GM12874 (cell line): Measurements from ENCODE around the gene GAPDH.

ENCODE experiments used
- TF ChIP-seq, protein P1 (sequence below): IDR thresholded peaks from 2 replicates; pipeline ENCODE4 v1.5.1; 2011; ENCODE audit warnings: low read depth, mild to moderate bottlenecking, control low read depth, low read length, moderate library complexity; ENCODE audit not compliant: insufficient read depth

GAPDH gene

DNA sequence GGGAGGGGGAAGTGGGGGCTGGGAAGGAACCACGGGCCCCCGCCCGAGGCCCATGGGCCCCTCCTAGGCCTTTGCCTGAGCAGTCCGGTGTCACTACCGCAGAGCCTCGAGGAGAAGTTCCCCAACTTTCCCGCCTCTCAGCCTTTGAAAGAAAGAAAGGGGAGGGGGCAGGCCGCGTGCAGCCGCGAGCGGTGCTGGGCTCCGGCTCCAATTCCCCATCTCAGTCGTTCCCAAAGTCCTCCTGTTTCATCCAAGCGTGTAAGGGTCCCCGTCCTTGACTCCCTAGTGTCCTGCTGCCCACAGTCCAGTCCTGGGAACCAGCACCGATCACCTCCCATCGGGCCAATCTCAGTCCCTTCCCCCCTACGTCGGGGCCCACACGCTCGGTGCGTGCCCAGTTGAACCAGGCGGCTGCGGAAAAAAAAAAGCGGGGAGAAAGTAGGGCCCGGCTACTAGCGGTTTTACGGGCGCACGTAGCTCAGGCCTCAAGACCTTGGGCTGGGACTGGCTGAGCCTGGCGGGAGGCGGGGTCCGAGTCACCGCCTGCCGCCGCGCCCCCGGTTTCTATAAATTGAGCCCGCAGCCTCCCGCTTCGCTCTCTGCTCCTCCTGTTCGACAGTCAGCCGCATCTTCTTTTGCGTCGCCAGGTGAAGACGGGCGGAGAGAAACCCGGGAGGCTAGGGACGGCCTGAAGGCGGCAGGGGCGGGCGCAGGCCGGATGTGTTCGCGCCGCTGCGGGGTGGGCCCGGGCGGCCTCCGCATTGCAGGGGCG lies at the start of gene GAPDH:
TSS of gene GAPDH (plus strand) at position 595 of the 772 bp plus-strand sequence. CDS start 316 bp downstream, outside the sequence.
- TF ChIP-seq, protein P1, sequence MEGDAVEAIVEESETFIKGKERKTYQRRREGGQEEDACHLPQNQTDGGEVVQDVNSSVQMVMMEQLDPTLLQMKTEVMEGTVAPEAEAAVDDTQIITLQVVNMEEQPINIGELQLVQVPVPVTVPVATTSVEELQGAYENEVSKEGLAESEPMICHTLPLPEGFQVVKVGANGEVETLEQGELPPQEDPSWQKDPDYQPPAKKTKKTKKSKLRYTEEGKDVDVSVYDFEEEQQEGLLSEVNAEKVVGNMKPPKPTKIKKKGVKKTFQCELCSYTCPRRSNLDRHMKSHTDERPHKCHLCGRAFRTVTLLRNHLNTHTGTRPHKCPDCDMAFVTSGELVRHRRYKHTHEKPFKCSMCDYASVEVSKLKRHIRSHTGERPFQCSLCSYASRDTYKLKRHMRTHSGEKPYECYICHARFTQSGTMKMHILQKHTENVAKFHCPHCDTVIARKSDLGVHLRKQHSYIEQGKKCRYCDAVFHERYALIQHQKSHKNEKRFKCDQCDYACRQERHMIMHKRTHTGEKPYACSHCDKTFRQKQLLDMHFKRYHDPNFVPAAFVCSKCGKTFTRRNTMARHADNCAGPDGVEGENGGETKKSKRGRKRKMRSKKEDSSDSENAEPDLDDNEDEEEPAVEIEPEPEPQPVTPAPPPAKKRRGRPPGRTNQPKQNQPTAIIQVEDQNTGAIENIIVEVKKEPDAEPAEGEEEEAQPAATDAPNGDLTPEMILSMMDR, result no peak

DNA sequence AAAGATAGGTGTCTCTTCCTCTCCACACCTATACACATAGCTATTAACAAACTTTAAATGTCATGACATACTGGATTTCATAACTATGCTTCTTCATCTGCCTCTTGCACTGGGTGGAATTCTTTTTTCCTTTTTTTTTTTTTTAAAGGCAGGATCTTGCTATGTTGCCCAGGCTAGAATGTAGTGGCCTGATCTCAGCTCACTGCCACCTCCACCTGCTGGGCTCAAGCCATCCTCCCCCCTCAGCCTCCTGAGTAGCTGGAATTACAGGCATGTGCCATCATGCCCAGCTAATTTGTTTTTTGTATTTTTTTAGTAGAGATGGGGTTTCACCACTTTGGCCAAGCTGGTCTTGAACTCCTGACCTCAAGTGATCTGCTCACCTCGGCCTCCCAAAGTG lies 46.1 kb upstream of the GAPDH start:
- TF ChIP-seq, protein P1, result no peak

- TF ChIP-seq, protein P1, result no peak
These were observed 44.9 kb upstream of the GAPDH start for GRCh38 chr12:6489449-6489848.

DNA sequence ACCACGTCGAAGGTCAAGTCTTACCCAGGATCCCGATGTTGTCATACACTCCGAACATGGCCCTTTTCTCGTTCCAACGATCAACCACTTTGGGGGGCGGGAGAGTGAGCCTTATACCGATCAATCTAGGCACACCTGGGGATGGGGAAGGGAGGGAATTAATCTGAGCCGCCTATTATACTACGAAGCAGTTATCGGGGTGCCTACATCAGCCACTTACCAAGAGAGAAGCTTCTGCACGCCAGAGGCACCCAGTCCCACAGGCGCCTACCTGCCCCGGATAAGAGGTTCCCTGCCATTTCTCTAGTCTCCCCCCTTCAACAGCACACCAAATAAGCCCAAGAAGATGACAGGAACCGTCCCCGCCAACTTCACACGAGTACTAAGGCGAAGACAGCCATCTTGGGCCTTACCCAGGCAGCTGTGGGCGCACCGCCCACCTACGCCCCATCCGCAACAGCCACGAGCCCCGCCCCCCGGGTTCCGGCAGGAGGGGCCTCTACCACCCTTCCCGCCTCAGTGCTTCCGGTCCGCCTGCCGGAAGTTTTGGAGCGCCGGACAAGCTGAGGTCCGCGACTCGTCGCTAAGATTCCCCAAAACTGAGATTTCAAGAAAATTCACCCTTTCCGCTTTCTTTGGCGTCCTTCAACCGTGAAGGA lies 41.4 kb upstream of the GAPDH start, which contains the start of gene MRPL51:
TSS of gene MRPL51 (minus strand) at position 425 of the 659 bp plus-strand sequence. CDS start at position 299, 126 bp downstream.
- TF ChIP-seq, protein P1, result no peak

GRCh38 chr12:6493497-6494257 lies 40.6 kb upstream of the GAPDH start, which contains the start of gene NCAPD2:
Gene NCAPD2, plus strand, starts transcription at chr12:6494102. Its CDS starts 997 bp downstream, at chr12:6495099.
- TF ChIP-seq, protein P1, result 0 out of 2 replicates have a peak, but pooled peaks have one; percentile 6

GRCh38 chr12:6494258-6494743 lies 40.0 kb upstream of the GAPDH start:
- TF ChIP-seq, protein P1, result no peak
